GM23338 (cell line): ENCODE data around the gene FAM133A.

Experiments
- POLR2AphosphoS5 ChIP-seq: IDR thresholded peaks from 2 replicates; pipeline ENCODE4 v1.6.1; 2016; ENCODE audit warnings: antibody characterized with exemption, low read depth
- REST ChIP-seq: IDR thresholded peaks from one replicate; pipeline ENCODE4 v1.6.1; 2018; ENCODE audit warnings: antibody characterized with exemption; ENCODE audit not compliant: unreplicated experiment
- TF ChIP-seq, protein P1 (sequence below), 2 experiments: fragments of 200-600 bp in 1 of 2; sonication (generic) in 1 of 2; conservative IDR thresholded peaks; 2 replicates each; pipeline versions ENCODE4 v1.5.1 to v1.6.1; 2016 to 2017; ENCODE audit warnings: antibody characterized with exemption in 2 of 2, low read depth in 2 of 2, mild to moderate bottlenecking in 2 of 2, moderate library complexity in 1 of 2

GRCh38 chrX:93649381-93649780 is 24.6 kb upstream of the FAM133A start:
- TF ChIP-seq, protein P1, sequence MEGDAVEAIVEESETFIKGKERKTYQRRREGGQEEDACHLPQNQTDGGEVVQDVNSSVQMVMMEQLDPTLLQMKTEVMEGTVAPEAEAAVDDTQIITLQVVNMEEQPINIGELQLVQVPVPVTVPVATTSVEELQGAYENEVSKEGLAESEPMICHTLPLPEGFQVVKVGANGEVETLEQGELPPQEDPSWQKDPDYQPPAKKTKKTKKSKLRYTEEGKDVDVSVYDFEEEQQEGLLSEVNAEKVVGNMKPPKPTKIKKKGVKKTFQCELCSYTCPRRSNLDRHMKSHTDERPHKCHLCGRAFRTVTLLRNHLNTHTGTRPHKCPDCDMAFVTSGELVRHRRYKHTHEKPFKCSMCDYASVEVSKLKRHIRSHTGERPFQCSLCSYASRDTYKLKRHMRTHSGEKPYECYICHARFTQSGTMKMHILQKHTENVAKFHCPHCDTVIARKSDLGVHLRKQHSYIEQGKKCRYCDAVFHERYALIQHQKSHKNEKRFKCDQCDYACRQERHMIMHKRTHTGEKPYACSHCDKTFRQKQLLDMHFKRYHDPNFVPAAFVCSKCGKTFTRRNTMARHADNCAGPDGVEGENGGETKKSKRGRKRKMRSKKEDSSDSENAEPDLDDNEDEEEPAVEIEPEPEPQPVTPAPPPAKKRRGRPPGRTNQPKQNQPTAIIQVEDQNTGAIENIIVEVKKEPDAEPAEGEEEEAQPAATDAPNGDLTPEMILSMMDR (conservative IDR thresholded peaks at IDR 0.05; ENCODE audit: low read depth in 2 of 2) = no peak
- no peak for TF ChIP-seq REST
- no peak for TF ChIP-seq POLR2AphosphoS5
